Mammary epithelial cell (primary cell): Measurements from ENCODE around the gene GGCX.
"Not testable (repeated sequence)": the region's sequence is repeated elsewhere in the genome, so short reads cannot be mapped to it uniquely, and the experiment has no call there.

ENCODE experiments used
- CTCF ChIP-seq, 2 donors: IDR thresholded peaks in 1 of 2; conservative IDR thresholded peaks in 1 of 2; 2 replicates each; pipeline ENCODE4 v1.5.1; 2011 to 2012; ENCODE audit warnings: inconsistent platforms in 2 of 2, low read length in 2 of 2, mild to moderate bottlenecking in 2 of 2, control low read depth in 1 of 2, low read depth in 1 of 2; ENCODE audit not compliant: insufficient read depth in 1 of 2; ENCODE audit errors: extremely low read depth in 1 of 2
- EZH2 ChIP-seq: IDR thresholded peaks from 2 replicates; pipeline ENCODE4 v1.6.1; 2012; ENCODE audit warnings: low read length, inconsistent platforms, borderline replicate concordance

- not testable (repeated sequence) for TF ChIP-seq CTCF (conservative IDR thresholded peaks at IDR 0.05 in 1 of 2, IDR thresholded peaks at IDR 0.05 in 1 of 2; ENCODE audit: extremely low read depth in 1 of 2, insufficient read depth in 1 of 2, low read depth in 1 of 2, low read length in 2 of 2); EZH2
These were observed 16.1 kb downstream of the GGCX start for GRCh38 chr2:85544915-85545779.
